Stomach (tissue), 19 donors: ENCODE measurements around the gene RNF113B. TPM values are rescaled to one million over a fixed set of nuclear protein-coding genes. Genes with fewer than 3 reads are reported as not detected.

Experiments used
- DNase-seq, 2 donors: peaks; one replicate each; pipeline versions ENCODE4 v3.0.0 to v3.0.0-alpha.2; 2013 to 2019
- H3K27ac ChIP-seq, 5 donors: fragments of 200-600 bp in 4 of 5; sonication (generic) in 4 of 5; one replicate each; pipeline ENCODE4 v1.5.1; 2013 to 2019; ENCODE audit warnings: mild to moderate bottlenecking in 1 of 5, moderate library complexity in 1 of 5
- H3K27me3 ChIP-seq, 3 donors: fragments of 200-600 bp; sonication (generic); one replicate each; pipeline ENCODE4 v1.5.1; 2017 to 2019; ENCODE audit warnings: mixed run types in 1 of 3
- H3K36me3 ChIP-seq, 4 donors: fragments of 200-600 bp; sonication (generic); 1 replicate in 3 of 4; 2 replicates in 1 of 4; pipeline ENCODE4 v1.5.1; 2016 to 2019
- H3K4me1 ChIP-seq, 4 donors: fragments of 200-600 bp; sonication (generic); one replicate each; pipeline ENCODE4 v1.5.1; 2016 to 2019
- H3K4me3 ChIP-seq, 4 donors: fragments of 200-600 bp; sonication (generic) in 3 of 4; one replicate each; pipeline ENCODE4 v1.5.1; 2016 to 2019; ENCODE audit warnings: mild to moderate bottlenecking in 1 of 4
- H3K9me3 ChIP-seq, 4 donors: fragments of 200-600 bp; sonication (generic); one replicate each; pipeline ENCODE4 v1.5.1; 2016 to 2019
- EP300 ChIP-seq: sonication (generic); formaldehyde crosslinking; IDR thresholded peaks from one replicate; pipeline ENCODE4 v1.6.1; 2017; ENCODE audit warnings: antibody characterized with exemption
- POLR2A ChIP-seq, 4 donors: fragments of 450-650 bp; IDR thresholded peaks; one replicate each; pipeline ENCODE4 v1.6.1; 2016; ENCODE audit warnings: antibody characterized with exemption in 4 of 4, control low read depth in 2 of 4, mild to moderate bottlenecking in 1 of 4, moderate library complexity in 1 of 4
- POLR2AphosphoS5 ChIP-seq, 3 donors: sonication (generic); formaldehyde crosslinking; IDR thresholded peaks; one replicate each; pipeline ENCODE4 v1.6.1; 2016; ENCODE audit warnings: antibody characterized with exemption in 3 of 3
- WGBS, 5 donors: extraction: QIAGEN DNeasy Blood & Tissue Kit in 3 of 5; methylation state at CpG; one replicate each; pipeline versions ENCODE4 v1.1.5 to v1.1.7; 2013 to 2018; 5-methylcytosine and 5-hydroxymethylcytosine counted together
- intact Hi-C: fragments of 100-400 bp; cut with DNase I; formaldehyde crosslinking; loops from one replicate; pipeline ENCODE4 v1.15.1; 2023; ENCODE audit warnings: low total_unique reads
- long read RNA-seq, 10 donors: transcript quantifications; one replicate each; lab custom pipeline, GENCODE V29; 2026
- polyA plus RNA-seq, 3 donors: library from polyadenylated mRNA; stranded (reverse); fragments of 200-250 nt; gene quantifications; one replicate each; pipeline ENCODE4 v1.2.3, GENCODE V29; 2013
- total RNA-seq, 5 donors: library from RNA; depleted of rRNA; stranded (reverse); fragments of >200 nt; gene quantifications; one replicate each; pipeline versions ENCODE4 v1.1.0 to v1.2.3, GENCODE V29; 2014 to 2016
- TF ChIP-seq, protein P1 (sequence below), 7 experiments: fragments of 450-650 bp in 4 of 7; fragments of 200-600 bp in 3 of 7; sonication (generic) in 3 of 7; IDR thresholded peaks; one replicate each; pipeline ENCODE4 v1.5.1; 2016 to 2019; ENCODE audit warnings: antibody characterized with exemption in 7 of 7, control low read depth in 2 of 7, mild to moderate bottlenecking in 1 of 7
- donor health status: healthy with polysubstance abuse.
- donor health status: Bipolar disorder and iron deficiency.
- donor health status: healthy.

Gene RNF113B
- total RNA-seq = not detected
- polyA plus RNA-seq = not detected
- long read RNA-seq, donor 1 = 0 reads
- long read RNA-seq, donor 2 = 0 reads
- long read RNA-seq, donor 3 = 0 reads
- long read RNA-seq, donor 4 = 0 reads
- long read RNA-seq, donor 5 = 0 reads
- long read RNA-seq, donor 6 = 0 reads
- long read RNA-seq, donor 7 = 0 reads
- long read RNA-seq, donor 8 = 0 reads
- long read RNA-seq, donor 9 = 0 reads
- long read RNA-seq, donor 10 = 0 reads

DNA sequence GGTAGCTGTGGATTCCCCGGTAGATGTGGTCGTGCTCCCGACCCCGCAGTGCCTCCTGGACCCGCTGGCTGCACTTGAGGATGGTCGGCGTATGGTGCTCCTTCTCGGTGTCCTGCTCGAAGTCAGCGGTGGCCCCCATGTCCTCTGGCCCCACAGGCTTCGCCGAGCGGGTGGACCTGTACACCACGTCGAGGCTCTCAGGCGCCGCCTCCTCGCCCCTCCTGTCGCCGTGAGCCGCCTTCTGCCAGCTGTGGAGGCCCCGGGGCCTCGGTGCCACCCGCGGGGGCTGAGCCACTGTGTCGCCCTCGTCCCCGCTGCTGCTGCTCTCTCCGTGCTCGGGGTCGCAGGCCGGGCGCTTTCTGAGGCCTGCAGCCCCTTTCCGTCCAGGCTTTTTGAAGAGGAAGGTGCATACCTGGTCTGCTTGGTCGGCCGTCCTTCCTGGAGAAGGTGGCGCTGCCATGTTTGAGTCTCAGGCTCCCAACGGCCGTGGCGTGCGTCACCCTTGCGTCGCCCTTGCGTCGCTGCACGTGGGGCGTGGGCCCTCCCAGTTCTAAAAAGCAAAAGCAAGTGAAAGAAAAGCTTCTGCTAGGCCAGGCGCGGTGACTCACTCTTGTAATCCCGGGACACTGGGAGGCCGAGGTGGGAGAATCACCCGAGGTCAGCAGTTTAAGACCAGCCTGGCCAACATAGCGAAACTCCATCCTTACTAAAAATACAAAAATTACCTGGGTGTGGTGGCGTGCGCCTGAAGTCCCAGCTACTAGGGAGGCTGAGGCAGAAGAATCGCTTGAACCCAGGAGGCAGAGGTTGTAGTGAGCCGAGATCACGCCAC is at the start of gene RNF113B:
TSS of gene RNF113B (minus strand) at position 493 of the 832 bp plus-strand sequence. CDS start at position 460, 33 bp downstream.
- WGBS, 5 donors = 92 to 97% (median 94%) methylated on average over 45 to 58 of the region's 58 CpGs
- intact Hi-C loops = no loop called here
- no peak for DNase-seq
- no peaks in the 10 kb centered on the region for H3K27me3 ChIP-seq
- H3K4me1 ChIP-seq = peaks cover 32 to 50% (median 40%) of the 10 kb centered on the region in 4 donors
- TF ChIP-seq POLR2A (IDR thresholded peaks at IDR 0.05) = no peak
- no peak for TF ChIP-seq EP300
- TF ChIP-seq, protein P1, sequence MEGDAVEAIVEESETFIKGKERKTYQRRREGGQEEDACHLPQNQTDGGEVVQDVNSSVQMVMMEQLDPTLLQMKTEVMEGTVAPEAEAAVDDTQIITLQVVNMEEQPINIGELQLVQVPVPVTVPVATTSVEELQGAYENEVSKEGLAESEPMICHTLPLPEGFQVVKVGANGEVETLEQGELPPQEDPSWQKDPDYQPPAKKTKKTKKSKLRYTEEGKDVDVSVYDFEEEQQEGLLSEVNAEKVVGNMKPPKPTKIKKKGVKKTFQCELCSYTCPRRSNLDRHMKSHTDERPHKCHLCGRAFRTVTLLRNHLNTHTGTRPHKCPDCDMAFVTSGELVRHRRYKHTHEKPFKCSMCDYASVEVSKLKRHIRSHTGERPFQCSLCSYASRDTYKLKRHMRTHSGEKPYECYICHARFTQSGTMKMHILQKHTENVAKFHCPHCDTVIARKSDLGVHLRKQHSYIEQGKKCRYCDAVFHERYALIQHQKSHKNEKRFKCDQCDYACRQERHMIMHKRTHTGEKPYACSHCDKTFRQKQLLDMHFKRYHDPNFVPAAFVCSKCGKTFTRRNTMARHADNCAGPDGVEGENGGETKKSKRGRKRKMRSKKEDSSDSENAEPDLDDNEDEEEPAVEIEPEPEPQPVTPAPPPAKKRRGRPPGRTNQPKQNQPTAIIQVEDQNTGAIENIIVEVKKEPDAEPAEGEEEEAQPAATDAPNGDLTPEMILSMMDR (IDR thresholded peaks at IDR 0.05) = no peak
- TF ChIP-seq POLR2AphosphoS5 (IDR thresholded peaks at IDR 0.05) = no peak
- no peaks in the 10 kb centered on the region for H3K9me3 ChIP-seq
- H3K27ac ChIP-seq = peak within 1 kb of the TSS in 2 of 5 donors; percentile 79 to 83
- peaks cover 4 to 10% (median 9%) of the 10 kb centered on the region in 4 donors for H3K36me3 ChIP-seq
- no peak within 1 kb of the TSS for H3K4me3 ChIP-seq

DNA sequence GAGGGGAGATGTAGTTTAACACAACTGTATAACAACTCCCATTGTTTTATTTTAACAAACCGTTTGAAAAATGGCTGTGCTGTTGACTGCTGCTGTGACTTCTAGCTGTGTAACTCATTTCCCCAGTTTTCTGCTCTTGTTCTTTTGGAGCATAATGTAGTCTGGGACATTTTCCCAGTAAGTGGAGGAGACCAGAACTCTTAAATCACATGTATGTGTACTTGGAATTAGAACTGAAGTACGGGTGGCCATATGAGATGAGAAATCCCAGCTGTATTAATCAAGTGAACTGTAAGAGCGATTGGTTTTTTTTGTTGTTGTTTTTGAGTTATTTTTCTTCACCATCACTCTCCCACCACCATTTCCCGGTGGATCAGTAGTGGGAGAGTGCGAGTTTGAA is 49.4 kb upstream of the RNF113B start:
- intact Hi-C loops = no loop called here
- H3K4me3 ChIP-seq = no peak overlapping the region
- H3K4me1 ChIP-seq = peaks cover 19 to 40% (median 29%) of the 10 kb centered on the region in 4 donors
- no peak overlapping the region for H3K27ac ChIP-seq
- DNase-seq = peak in 1 of 2 donors; percentile 78
- no peaks in the 10 kb centered on the region for H3K9me3 ChIP-seq
- no peaks in the 10 kb centered on the region for H3K27me3 ChIP-seq
- 70 to 88% (median 81%) methylated on average over 5 of the region's 5 CpGs for WGBS, 5 donors
- TF ChIP-seq EP300 = no peak
- TF ChIP-seq, protein P1 (IDR thresholded peaks at IDR 0.05) = no peak
- TF ChIP-seq POLR2A (IDR thresholded peaks at IDR 0.05) = no peak
- TF ChIP-seq POLR2AphosphoS5 (IDR thresholded peaks at IDR 0.05) = no peak
- no peaks in the 10 kb centered on the region for H3K36me3 ChIP-seq

DNA sequence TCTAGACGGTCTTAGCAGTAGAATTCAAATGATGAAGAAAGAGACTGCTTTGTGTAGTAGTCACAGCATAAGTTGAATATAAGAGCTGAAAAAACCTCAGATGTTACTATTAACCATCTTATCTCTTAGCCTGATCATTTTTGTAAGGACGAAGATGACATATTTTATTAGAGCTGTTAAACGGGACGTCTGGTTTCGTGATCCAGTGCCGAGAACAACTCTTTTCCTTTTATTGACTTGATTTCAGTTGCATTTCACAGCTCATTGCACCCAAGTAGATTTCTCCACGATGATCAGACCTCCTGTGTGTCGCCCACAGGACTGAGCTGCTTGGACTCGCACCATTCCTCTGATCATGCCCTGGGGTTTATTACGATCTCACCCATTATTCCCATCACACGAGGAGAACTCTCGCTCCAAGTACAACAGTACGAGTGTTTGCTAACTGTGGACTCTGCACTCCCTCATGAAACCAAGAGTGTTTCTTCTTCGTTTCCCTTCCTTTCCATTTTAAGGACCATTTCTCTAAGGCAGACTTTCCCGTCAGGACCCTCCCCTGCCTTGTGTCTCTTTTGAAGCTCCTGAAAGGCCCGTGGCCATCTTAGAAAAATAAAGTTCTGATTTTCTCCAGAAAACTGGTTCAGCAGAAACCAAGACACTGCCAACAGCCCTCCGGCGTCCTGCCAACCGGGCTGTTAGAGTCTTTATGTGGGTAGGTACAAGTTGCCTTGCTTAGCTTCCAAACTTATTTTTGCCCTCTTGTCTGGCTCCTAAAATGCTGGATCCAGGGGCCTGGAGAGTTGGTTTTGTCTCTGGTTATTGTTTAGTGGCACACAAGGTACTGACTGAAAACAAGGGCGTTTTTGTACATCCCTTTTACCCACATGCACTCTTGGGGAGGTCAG is 48.2 kb upstream of the RNF113B start:
- Histone ChIP-seq H3K27ac (peak overlapping the region in 1 of 5 donors; percentile 72), H3K36me3 (no peaks in the 10 kb centered on the region), H3K9me3 (no peaks in the 10 kb centered on the region), H3K27me3 (no peaks in the 10 kb centered on the region), H3K4me3 (no peak overlapping the region), H3K4me1 (peaks cover 31 to 52% (median 41%) of the 10 kb centered on the region in 4 donors)
- 79 to 87% (median 86%) methylated on average over 20 of the region's 20 CpGs for WGBS, 5 donors
- TF ChIP-seq POLR2AphosphoS5 (IDR thresholded peaks at IDR 0.05) (no peak), EP300 (no peak), POLR2A (IDR thresholded peaks at IDR 0.05) (no peak)
- TF ChIP-seq, protein P1 (IDR thresholded peaks at IDR 0.05) = no peak
- intact Hi-C loops = no loop called here
- no peak for DNase-seq

DNA sequence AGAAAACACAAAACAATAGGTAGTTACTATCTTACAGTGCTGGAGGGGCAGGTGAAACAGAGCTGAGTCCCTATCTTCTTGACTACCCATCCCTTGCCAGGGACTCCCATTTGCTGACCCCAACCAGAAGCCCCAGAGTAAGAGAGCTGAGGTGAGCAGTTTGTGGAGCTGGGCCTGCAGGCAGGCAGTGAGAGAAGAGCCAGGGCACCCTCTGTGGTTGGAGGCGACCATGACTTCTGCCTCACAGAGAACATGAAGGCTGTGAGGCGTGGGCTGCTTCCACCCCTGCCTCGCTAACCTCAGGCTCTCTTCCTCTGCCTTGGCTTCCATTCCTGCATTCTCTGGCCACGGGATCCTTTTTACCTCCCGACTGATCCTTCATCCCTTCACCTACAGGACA is 47.5 kb upstream of the RNF113B start:
- Histone ChIP-seq H3K27ac (peak overlapping the region in 1 of 5 donors; percentile 72), H3K36me3 (no peaks in the 10 kb centered on the region), H3K4me1 (peaks cover 38 to 59% (median 49%) of the 10 kb centered on the region in 4 donors), H3K9me3 (no peaks in the 10 kb centered on the region), H3K27me3 (no peaks in the 10 kb centered on the region), H3K4me3 (no peak overlapping the region)
- intact Hi-C loops = no loop called here
- WGBS, 5 donors = 80 to 96% (median 90%) methylated on average over 5 of the region's 5 CpGs
- TF ChIP-seq POLR2AphosphoS5 (IDR thresholded peaks at IDR 0.05) (no peak), POLR2A (IDR thresholded peaks at IDR 0.05) (no peak), EP300 (no peak)
- TF ChIP-seq, protein P1 (IDR thresholded peaks at IDR 0.05) = no peak
- no peak for DNase-seq
